ENCODE results near the gene ZNF223.

ZNF223 gene

DNA sequence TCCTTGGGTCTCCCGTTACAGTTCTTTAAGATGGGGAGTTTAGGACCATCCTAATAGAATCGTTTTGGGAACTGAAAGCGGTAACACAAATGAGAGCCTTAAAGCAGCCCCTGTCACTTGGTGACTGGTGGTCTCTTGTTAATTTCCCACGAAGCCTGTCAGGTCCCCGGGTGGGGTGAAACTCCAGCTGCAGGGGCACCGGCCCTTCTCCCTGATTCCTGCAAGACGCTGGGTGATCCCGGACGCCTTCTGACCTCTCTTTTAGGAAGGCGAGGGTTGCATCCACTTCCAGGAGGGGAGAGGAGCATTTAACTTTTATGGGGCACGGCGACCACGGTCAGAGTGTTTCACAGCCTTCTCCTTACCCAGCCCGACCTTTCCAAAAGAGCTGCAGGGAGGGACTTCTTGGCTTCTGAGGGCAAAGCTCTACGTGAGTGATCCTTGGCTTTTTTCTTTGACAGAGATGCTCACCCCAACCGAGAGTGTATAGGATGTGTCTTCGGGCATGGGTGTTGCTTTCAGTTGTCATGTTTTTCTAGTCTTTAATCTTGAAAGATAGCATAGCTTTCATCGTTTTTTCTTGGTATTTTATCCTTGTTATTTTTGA lies 62.1 kb downstream of the ZNF223 start:
- DNase-seq (ENCODE audit: low read depth) = no peak
- TF ChIP-seq, protein P1, sequence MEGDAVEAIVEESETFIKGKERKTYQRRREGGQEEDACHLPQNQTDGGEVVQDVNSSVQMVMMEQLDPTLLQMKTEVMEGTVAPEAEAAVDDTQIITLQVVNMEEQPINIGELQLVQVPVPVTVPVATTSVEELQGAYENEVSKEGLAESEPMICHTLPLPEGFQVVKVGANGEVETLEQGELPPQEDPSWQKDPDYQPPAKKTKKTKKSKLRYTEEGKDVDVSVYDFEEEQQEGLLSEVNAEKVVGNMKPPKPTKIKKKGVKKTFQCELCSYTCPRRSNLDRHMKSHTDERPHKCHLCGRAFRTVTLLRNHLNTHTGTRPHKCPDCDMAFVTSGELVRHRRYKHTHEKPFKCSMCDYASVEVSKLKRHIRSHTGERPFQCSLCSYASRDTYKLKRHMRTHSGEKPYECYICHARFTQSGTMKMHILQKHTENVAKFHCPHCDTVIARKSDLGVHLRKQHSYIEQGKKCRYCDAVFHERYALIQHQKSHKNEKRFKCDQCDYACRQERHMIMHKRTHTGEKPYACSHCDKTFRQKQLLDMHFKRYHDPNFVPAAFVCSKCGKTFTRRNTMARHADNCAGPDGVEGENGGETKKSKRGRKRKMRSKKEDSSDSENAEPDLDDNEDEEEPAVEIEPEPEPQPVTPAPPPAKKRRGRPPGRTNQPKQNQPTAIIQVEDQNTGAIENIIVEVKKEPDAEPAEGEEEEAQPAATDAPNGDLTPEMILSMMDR (IDR thresholded peaks at IDR 0.05; ENCODE audit: control insufficient read depth, extremely low read depth, insufficient read depth) = no peak
- H3K4me3 ChIP-seq (ENCODE audit: low read depth, low read length) = peak overlapping the region; percentile 69

Data from LNCaP clone FGC (cell line).